ENCODE results near the gene TAS2R1. TPM values are rescaled to one million over a fixed set of nuclear protein-coding genes. Genes with fewer than 3 reads are reported as not detected.

TAS2R1 gene
- total and polyA plus RNA-seq, 2 donors (not counting 1 experiment from before 2014, with no cell fraction given), result not detected

GRCh38 chr5:9661316-9662015 is 31.3 kb upstream of the TAS2R1 start:
- Histone ChIP-seq H3K27me3 (replicated peaks in 1 of 4; ENCODE audit: control extremely low read depth in 1 of 4, control insufficient read depth in 3 of 4, insufficient read depth in 4 of 4, low read length in 3 of 4) (no peaks in the 10 kb centered on the region), H3K9ac (ENCODE audit: low read length) (no peak overlapping the region), H3K4me2 (replicated peaks; ENCODE audit: low read depth, low read length, poor library complexity, severe bottlenecking) (no peak overlapping the region), H3K36me3 (replicated peaks in 1 of 2; ENCODE audit: control extremely low read depth in 1 of 2, control insufficient read depth in 1 of 2, extremely low read depth in 1 of 2, insufficient read depth in 2 of 2, low read length in 1 of 2) (no peaks in the 10 kb centered on the region), H3K27ac (ENCODE audit: low read length in 2 of 2) (no peak overlapping the region), H3K4me3 (ENCODE audit: control extremely low read depth in 1 of 5, extremely low read depth in 1 of 5, insufficient read depth in 1 of 5, low read depth in 2 of 5, low read length in 4 of 5) (no peak overlapping the region), H3K79me2 (ENCODE audit: control insufficient read depth, insufficient read depth, low read length) (no peaks in the 10 kb centered on the region), H2AFZ (ENCODE audit: insufficient read depth, low read depth, low read length, poor library complexity, severe bottlenecking) (no peak overlapping the region), H3K4me1 (ENCODE audit: control insufficient read depth in 2 of 2, insufficient read depth in 2 of 2, low read length in 2 of 2) (no peaks in the 10 kb centered on the region), H3K9me3 (ENCODE audit: control extremely low read depth in 1 of 3, control insufficient read depth in 2 of 3, insufficient read depth in 1 of 3, low read length in 2 of 3) (no peaks in the 10 kb centered on the region), H4K20me1 (ENCODE audit: control insufficient read depth, insufficient read depth, low read length, poor library complexity, severe bottlenecking) (no peaks in the 10 kb centered on the region)
- Mint-ChIP-seq H3K9me3 (ENCODE audit: insufficient read depth) (no peaks in the 10 kb centered on the region), H3K4me3 (no peak overlapping the region), H3K27me3 (no peaks in the 10 kb centered on the region), H3K27ac (no peak overlapping the region), H3K4me1 (no peaks in the 10 kb centered on the region)
- TF ChIP-seq, protein P1, sequence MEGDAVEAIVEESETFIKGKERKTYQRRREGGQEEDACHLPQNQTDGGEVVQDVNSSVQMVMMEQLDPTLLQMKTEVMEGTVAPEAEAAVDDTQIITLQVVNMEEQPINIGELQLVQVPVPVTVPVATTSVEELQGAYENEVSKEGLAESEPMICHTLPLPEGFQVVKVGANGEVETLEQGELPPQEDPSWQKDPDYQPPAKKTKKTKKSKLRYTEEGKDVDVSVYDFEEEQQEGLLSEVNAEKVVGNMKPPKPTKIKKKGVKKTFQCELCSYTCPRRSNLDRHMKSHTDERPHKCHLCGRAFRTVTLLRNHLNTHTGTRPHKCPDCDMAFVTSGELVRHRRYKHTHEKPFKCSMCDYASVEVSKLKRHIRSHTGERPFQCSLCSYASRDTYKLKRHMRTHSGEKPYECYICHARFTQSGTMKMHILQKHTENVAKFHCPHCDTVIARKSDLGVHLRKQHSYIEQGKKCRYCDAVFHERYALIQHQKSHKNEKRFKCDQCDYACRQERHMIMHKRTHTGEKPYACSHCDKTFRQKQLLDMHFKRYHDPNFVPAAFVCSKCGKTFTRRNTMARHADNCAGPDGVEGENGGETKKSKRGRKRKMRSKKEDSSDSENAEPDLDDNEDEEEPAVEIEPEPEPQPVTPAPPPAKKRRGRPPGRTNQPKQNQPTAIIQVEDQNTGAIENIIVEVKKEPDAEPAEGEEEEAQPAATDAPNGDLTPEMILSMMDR (IDR thresholded peaks at IDR 0.05), result no peak
- no peak for TF ChIP-seq EZH2 (IDR thresholded peaks at IDR 0.05; ENCODE audit: borderline replicate concordance, insufficient read depth, low read depth, low read length, poor library complexity, severe bottlenecking)
- no CpG with 5 or more reads among the region's 6 CpGs for WGBS (ENCODE audit: insufficient coverage)
- no peak for DNase-seq
- POLR2A ChIA-PET, result no interaction called here
- intact Hi-C loops (cut with micrococcal nuclease), result no loop called here
- CTCF ChIA-PET, result no interaction called here
- ATAC-seq (ENCODE audit: low read depth), result no peak

DNA sequence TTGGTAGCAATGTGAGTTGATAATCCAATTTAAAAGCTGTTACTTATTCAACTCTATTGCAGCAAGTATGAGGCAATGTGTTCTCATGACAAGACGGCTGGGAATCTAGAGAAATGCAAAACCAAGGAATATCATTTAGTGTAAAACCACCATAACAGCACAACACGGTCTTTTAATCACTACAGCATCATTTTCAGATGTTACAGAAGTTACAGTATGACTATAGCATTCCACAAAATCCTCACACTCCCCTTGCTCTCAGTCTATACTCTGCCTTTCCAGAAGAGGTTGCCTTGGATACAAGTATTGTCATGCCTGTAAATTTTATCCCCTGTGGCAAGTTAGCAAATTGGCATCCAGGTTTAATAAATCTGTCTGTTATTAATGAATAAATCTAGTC is 28.6 kb upstream of the TAS2R1 start:
- Histone ChIP-seq H4K20me1 (ENCODE audit: control insufficient read depth, insufficient read depth, low read length, poor library complexity, severe bottlenecking) (no peaks in the 10 kb centered on the region), H3K4me2 (replicated peaks; ENCODE audit: low read depth, low read length, poor library complexity, severe bottlenecking) (no peak overlapping the region), H3K9ac (ENCODE audit: low read length) (no peak overlapping the region), H3K9me3 (ENCODE audit: control extremely low read depth in 1 of 3, control insufficient read depth in 2 of 3, insufficient read depth in 1 of 3, low read length in 2 of 3) (no peaks in the 10 kb centered on the region), H3K4me3 (ENCODE audit: control extremely low read depth in 1 of 5, extremely low read depth in 1 of 5, insufficient read depth in 1 of 5, low read depth in 2 of 5, low read length in 4 of 5) (no peak overlapping the region), H3K27ac (ENCODE audit: low read length in 2 of 2) (no peak overlapping the region), H3K79me2 (ENCODE audit: control insufficient read depth, insufficient read depth, low read length) (no peaks in the 10 kb centered on the region), H3K36me3 (replicated peaks in 1 of 2; ENCODE audit: control extremely low read depth in 1 of 2, control insufficient read depth in 1 of 2, extremely low read depth in 1 of 2, insufficient read depth in 2 of 2, low read length in 1 of 2) (no peaks in the 10 kb centered on the region), H3K27me3 (replicated peaks in 1 of 4; ENCODE audit: control extremely low read depth in 1 of 4, control insufficient read depth in 3 of 4, insufficient read depth in 4 of 4, low read length in 3 of 4) (no peaks in the 10 kb centered on the region), H2AFZ (ENCODE audit: insufficient read depth, low read depth, low read length, poor library complexity, severe bottlenecking) (no peak overlapping the region), H3K4me1 (ENCODE audit: control insufficient read depth in 2 of 2, insufficient read depth in 2 of 2, low read length in 2 of 2) (no peaks in the 10 kb centered on the region)
- Mint-ChIP-seq H3K27me3 (no peaks in the 10 kb centered on the region), H3K4me3 (no peak overlapping the region), H3K27ac (no peak overlapping the region), H3K9me3 (ENCODE audit: insufficient read depth) (no peaks in the 10 kb centered on the region), H3K4me1 (no peaks in the 10 kb centered on the region)
- ATAC-seq (ENCODE audit: low read depth) (no peak), DNase-seq (no peak)
- intact Hi-C loops (cut with micrococcal nuclease), result no loop called here
- POLR2A ChIA-PET, result no interaction called here
- TF ChIP-seq EZH2 (IDR thresholded peaks at IDR 0.05; ENCODE audit: borderline replicate concordance, insufficient read depth, low read depth, low read length, poor library complexity, severe bottlenecking), result no peak
- TF ChIP-seq, protein P1 (IDR thresholded peaks at IDR 0.05), result no peak
- WGBS (ENCODE audit: insufficient coverage), result 80% methylated on average over 1 of the region's 2 CpGs
- CTCF ChIA-PET, result no interaction called here
